KMS-11 (cell line): ENCODE data around the gene IST1.
A peak's percentile ranks its signal among the peaks of the same experiment; 100 is the strongest.

Experiments
- H2AFZ ChIP-seq: fragments of 200-600 bp; sonication (generic); 2 replicates; pipeline ENCODE4 v1.6.1; 2016; ENCODE audit warnings: antibody characterized with exemption, mixed run types, low read depth
- H3K27ac ChIP-seq: fragments of 200-600 bp; sonication (generic); 2 replicates; pipeline ENCODE4 v1.6.1; 2016; ENCODE audit warnings: mild to moderate bottlenecking, mixed run types
- H3K27me3 ChIP-seq: fragments of 200-600 bp; sonication (generic); 2 replicates; pipeline ENCODE4 v1.6.1; 2017; ENCODE audit warnings: mild to moderate bottlenecking, low read depth, mixed run types, moderate library complexity; ENCODE audit not compliant: insufficient read depth
- H3K36me3 ChIP-seq: fragments of 200-600 bp; sonication (generic); 2 replicates; pipeline ENCODE4 v1.6.1; 2017; ENCODE audit warnings: mild to moderate bottlenecking, mixed run types; ENCODE audit not compliant: insufficient read depth
- H3K4me1 ChIP-seq: fragments of 200-600 bp; sonication (generic); 2 replicates; pipeline ENCODE4 v1.6.1; 2016; ENCODE audit warnings: mild to moderate bottlenecking, low read depth, mixed run types; ENCODE audit not compliant: poor library complexity, severe bottlenecking
- H3K4me2 ChIP-seq: fragments of 200-600 bp; sonication (generic); 2 replicates; pipeline ENCODE4 v1.7.0; 2016; ENCODE audit warnings: mild to moderate bottlenecking, mixed run types
- H3K4me3 ChIP-seq: fragments of 200-600 bp; sonication (generic); IDR thresholded peaks from 2 replicates; pipeline ENCODE4 v1.6.1; 2017; ENCODE audit warnings: low read depth, low read length, mixed read lengths; ENCODE audit not compliant: insufficient read depth
- H3K79me2 ChIP-seq: fragments of 200-600 bp; sonication (generic); 2 replicates; pipeline ENCODE4 v1.6.1; 2016; ENCODE audit warnings: low read depth, mixed run types; ENCODE audit not compliant: insufficient read depth
- H3K9ac ChIP-seq: fragments of 200-600 bp; sonication (generic); 2 replicates; pipeline ENCODE4 v1.6.1; 2016; ENCODE audit warnings: mild to moderate bottlenecking, mixed run types
- H4K20me1 ChIP-seq: fragments of 200-600 bp; sonication (generic); 2 replicates; pipeline ENCODE4 v1.6.1; 2016; ENCODE audit warnings: mild to moderate bottlenecking, mixed run types; ENCODE audit not compliant: insufficient read depth
- TF ChIP-seq, protein P1 (sequence below): fragments of 200-600 bp; sonication (generic); conservative IDR thresholded peaks from 2 replicates; pipeline ENCODE4 v1.6.1; 2017; ENCODE audit warnings: low read depth, mild to moderate bottlenecking, antibody characterized with exemption, low read length, moderate library complexity, mixed read lengths

Gene IST1

DNA sequence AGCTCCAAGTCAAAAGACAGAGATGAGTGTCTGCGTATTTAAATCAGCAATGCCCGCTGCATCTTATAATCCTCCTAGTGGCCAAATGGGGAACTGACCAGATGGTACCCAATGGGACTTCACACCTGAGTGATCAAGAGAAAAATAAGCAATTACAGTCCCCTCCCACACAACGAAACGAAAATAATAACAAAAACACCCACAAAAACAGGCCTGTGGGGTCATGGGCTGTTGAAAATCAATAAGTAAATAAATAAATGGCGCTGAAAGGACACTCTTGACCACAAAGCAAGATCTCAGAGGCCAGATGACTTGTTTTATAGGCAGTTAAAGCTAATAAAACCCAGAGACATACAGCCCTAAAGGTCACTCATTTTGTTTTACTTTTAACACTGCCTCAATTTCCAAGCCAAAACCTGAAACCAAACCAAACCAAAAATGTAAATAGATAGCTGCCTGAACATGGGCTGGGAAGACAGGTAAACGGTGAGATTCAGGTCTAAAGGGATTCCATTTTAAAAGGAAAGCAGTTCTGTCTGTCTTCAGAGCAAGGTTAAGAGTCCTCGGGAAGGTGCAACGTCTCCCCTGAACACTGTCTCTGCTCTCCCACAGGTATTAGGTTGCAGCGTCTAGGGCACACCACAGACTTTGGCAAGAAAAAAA, 12.7 kb upstream of the IST1 start:
- no peak overlapping the region for H3K4me3 ChIP-seq
- peaks cover 30% of the 10 kb centered on the region for H3K4me1 ChIP-seq
- peak overlapping the region; percentile 67; the same call in 1 of the 2 replicates for H3K9ac ChIP-seq
- H3K79me2 ChIP-seq = no peaks in the 10 kb centered on the region
- TF ChIP-seq, protein P1, sequence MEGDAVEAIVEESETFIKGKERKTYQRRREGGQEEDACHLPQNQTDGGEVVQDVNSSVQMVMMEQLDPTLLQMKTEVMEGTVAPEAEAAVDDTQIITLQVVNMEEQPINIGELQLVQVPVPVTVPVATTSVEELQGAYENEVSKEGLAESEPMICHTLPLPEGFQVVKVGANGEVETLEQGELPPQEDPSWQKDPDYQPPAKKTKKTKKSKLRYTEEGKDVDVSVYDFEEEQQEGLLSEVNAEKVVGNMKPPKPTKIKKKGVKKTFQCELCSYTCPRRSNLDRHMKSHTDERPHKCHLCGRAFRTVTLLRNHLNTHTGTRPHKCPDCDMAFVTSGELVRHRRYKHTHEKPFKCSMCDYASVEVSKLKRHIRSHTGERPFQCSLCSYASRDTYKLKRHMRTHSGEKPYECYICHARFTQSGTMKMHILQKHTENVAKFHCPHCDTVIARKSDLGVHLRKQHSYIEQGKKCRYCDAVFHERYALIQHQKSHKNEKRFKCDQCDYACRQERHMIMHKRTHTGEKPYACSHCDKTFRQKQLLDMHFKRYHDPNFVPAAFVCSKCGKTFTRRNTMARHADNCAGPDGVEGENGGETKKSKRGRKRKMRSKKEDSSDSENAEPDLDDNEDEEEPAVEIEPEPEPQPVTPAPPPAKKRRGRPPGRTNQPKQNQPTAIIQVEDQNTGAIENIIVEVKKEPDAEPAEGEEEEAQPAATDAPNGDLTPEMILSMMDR = peak; percentile 87
- H3K27me3 ChIP-seq = no peaks in the 10 kb centered on the region
- peak overlapping the region; percentile 75 for H3K4me2 ChIP-seq
- H3K36me3 ChIP-seq = no peaks in the 10 kb centered on the region
- no peaks in the 10 kb centered on the region for H4K20me1 ChIP-seq
- peak overlapping the region; percentile 50; the same call in 1 of the 2 replicates for H3K27ac ChIP-seq
- peak overlapping the region; percentile 97 for H2AFZ ChIP-seq

DNA sequence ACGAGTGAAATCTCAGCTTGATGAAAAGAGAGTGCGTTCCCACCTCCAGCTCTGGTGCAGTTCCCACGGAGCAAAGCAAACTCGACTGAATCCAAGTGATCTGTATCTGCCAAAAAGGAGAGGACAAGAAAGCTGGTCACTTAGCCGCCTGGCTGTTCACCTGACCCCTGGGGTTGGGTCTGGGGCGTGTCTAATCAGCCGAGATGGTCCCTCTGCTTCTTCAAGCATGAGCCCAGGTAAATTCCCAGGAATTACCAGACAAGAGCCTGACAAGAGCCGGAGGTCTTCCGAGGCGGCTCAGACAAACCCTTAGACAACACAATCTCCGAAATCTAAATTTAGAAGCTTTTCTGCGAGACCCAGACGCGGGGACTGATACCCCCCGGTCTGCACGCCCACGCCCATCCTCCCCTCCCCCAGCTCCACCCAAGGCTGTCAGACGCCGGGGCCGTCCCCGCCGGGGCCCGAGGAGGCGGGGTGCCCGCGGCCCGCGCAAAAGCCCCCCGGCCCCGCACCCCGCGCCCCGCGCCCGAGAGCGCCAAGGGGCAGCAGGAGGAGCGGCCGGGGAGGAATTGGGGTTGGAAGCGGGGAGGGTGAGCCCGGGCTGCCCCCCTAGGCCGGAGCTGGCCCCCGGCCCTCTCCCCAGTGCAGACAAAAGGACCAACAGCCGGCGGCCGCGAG, 12.0 kb upstream of the IST1 start:
- peak overlapping the region; percentile 67 for H3K9ac ChIP-seq
- no peaks in the 10 kb centered on the region for H4K20me1 ChIP-seq
- H3K27ac ChIP-seq = peak overlapping the region; percentile 50; the same call in 1 of the 2 replicates
- H3K79me2 ChIP-seq = no peaks in the 10 kb centered on the region
- H2AFZ ChIP-seq = peak overlapping the region; percentile 97
- TF ChIP-seq, protein P1 = no peak
- no peak overlapping the region for H3K4me3 ChIP-seq
- peaks cover 30% of the 10 kb centered on the region for H3K4me1 ChIP-seq
- H3K36me3 ChIP-seq = no peaks in the 10 kb centered on the region
- no peaks in the 10 kb centered on the region for H3K27me3 ChIP-seq
- H3K4me2 ChIP-seq = peak overlapping the region; percentile 75

DNA sequence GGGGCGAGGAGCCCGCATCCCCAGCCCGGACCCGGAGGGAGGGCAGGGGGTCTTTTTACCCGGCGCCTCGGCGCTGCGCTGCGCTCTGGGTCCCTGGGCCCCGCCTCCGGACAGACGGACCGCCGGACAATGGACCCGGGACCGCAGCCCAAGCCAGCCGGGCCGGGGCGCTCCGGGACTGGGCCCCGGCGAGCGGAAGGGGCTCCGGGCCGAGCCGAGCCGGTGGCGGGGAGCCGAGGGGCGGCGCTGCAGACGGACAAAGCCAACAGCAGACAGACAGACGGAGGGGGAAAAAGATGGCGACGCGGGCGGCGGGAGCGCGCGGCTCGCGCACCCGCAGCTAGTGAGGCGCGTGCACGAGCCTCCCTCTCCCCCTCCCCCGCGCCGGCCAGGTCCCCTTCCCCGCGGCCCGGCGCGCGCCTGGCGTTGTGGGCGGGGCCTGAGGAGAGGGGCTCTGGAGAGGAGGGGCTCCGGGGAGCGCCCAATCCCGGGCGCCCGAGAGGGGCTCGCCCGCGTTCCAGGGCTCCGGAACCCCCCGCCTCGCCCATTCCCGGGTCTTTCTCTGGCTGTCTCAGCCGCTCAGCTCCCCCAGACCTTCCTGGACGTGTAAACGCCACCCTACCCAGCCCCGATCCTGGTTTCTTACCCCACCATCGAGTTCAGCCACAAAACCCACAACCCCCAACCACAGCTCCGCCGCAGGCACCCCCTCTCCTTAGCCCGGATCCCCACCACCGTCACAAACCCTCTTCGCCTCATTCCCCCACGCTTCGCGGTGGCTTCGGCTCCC, 11.3 kb upstream of the IST1 start, which contains the start of gene ZNF821:
Gene ZNF821, minus strand, starts transcription at position 334 of the 790 bp plus-strand sequence. CDS start 4,236 bp downstream, outside the sequence.
- Histone ChIP-seq H4K20me1 (no peaks in the 10 kb centered on the region), H3K27me3 (no peaks in the 10 kb centered on the region), H3K4me3 (no peak within 1 kb of the TSS), H2AFZ (peak within 1 kb of the TSS; percentile 97), H3K27ac (peak within 1 kb of the TSS; percentile 50), H3K79me2 (no peaks in the 10 kb centered on the region), H3K4me2 (peak within 1 kb of the TSS; percentile 75), H3K4me1 (peaks cover 30% of the 10 kb centered on the region), H3K9ac (peak within 1 kb of the TSS; percentile 67), H3K36me3 (no peaks in the 10 kb centered on the region)
- TF ChIP-seq, protein P1 = peak; percentile 47

DNA sequence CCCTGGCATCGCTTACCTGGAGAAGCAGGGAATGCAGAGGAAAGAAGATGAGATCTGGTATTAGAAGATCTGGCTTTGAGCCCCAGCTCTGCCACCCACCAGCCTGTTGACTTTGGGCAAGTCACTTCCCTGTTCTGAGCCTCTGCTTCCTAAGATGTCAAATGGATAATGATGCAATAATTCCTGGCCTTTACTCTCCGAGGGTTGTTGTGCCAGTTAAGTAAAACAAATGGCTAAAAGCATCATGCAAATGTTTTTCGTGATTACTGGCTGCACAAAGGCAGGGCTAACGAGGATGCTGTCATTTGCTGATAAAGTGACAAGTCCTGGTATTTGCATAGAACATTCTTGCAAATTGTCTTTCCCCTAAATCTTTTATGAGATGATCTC, 10.1 kb upstream of the IST1 start:
- Histone ChIP-seq H3K27me3 (no peaks in the 10 kb centered on the region), H4K20me1 (no peaks in the 10 kb centered on the region), H3K27ac (no peak overlapping the region), H3K4me3 (no peak overlapping the region), H3K36me3 (no peaks in the 10 kb centered on the region), H3K79me2 (no peaks in the 10 kb centered on the region), H3K9ac (no peak overlapping the region), H3K4me2 (peak overlapping the region; percentile 75), H3K4me1 (peaks cover 30% of the 10 kb centered on the region), H2AFZ (peak overlapping the region; percentile 97; the same call in 1 of the 2 replicates)
- TF ChIP-seq, protein P1 = no peak
